ENCODE measurements around the gene ARL16.
A peak's percentile ranks its signal among the peaks of the same experiment; 100 is the strongest.

DNA sequence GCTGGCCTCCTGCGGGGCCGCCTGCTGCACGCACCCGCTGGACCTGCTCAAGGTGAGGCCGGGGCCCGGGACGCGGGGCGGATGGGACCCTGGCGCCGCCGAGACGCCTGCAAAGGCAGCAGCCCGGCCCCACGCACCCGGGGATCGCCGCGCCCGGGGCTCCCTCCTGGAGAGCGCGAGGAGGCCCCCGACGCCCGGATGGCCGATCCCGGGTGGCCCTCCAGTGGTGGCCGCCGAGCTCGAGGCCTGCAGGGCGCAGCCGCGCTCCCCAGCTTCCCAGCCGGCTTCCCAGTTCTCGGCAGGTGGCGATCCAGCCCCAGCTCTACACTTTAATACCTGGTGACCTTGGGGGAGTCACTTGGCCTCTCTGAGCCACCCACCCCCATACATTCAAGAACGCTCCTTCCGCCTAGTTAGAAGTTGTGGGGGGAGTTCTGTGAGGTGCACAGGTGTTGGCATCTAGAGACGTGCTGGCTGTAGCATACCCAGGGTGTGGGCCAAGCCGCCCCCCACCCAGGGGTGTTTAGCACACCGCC is 28.9 kb upstream of the ARL16 start:
- TF ChIP-seq, protein P1, sequence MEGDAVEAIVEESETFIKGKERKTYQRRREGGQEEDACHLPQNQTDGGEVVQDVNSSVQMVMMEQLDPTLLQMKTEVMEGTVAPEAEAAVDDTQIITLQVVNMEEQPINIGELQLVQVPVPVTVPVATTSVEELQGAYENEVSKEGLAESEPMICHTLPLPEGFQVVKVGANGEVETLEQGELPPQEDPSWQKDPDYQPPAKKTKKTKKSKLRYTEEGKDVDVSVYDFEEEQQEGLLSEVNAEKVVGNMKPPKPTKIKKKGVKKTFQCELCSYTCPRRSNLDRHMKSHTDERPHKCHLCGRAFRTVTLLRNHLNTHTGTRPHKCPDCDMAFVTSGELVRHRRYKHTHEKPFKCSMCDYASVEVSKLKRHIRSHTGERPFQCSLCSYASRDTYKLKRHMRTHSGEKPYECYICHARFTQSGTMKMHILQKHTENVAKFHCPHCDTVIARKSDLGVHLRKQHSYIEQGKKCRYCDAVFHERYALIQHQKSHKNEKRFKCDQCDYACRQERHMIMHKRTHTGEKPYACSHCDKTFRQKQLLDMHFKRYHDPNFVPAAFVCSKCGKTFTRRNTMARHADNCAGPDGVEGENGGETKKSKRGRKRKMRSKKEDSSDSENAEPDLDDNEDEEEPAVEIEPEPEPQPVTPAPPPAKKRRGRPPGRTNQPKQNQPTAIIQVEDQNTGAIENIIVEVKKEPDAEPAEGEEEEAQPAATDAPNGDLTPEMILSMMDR (IDR thresholded peaks at IDR 0.05) = peak in 3 of 4 donors; percentile 10 to 36 (median 11)
- TF ChIP-seq POLR2A (IDR thresholded peaks at IDR 0.05) = no peak

Measured in right lobe of liver (tissue), 4 donors.